ENCODE measurements around the gene PLA2G4E. TPM values are rescaled to one million over a fixed set of nuclear protein-coding genes. Genes with fewer than 3 reads are reported as not detected.

PLA2G4E gene
- total RNA-seq, 1 experiment from 2014 or later: not detected

DNA sequence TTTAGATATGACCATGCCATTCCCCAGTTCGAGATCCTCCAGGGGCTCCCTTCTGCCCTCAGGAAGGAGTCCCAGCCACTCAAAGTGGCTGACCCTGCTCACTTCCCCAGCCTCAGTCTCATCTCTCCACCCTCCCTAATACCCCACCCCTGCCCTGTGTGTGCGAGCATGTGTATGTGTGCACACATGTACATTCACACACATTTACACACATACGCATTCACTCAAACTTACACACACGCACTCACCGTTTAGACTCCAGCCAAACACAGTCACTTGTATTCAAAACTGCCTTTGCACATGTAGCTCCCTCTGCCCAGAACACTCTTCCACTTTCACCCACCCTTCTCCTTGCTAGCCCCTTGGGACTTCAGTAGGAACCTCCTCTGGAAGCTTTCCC is 11.4 kb downstream of the PLA2G4E start:
- H3K4me3 ChIP-seq (replicated peaks in 1 of 2; ENCODE audit: low read depth in 1 of 2, low read length in 2 of 2): no peak overlapping the region
- no peak overlapping the region for H2AFZ ChIP-seq (ENCODE audit: low read depth, low read length, poor library complexity, severe bottlenecking)
- no peaks in the 10 kb centered on the region for H3K36me3 ChIP-seq (ENCODE audit: control insufficient read depth in 1 of 2, insufficient read depth in 2 of 2, low read length in 2 of 2)
- ChIA-PET RAD21 (ENCODE audit: low non-redundant PET in 1 of 2, low total read pairs in 2 of 2, uncharacterized antibody in 2 of 2, unreplicated experiment in 2 of 2) (no interaction called here), POLR2A (no interaction called here), CTCF (no interaction called here)
- intact Hi-C loops (cut with micrococcal nuclease): no loop called here
- H3K9ac ChIP-seq (ENCODE audit: low read length): no peak overlapping the region
- no peaks in the 10 kb centered on the region for H3K9me2 ChIP-seq (ENCODE audit: insufficient read depth)
- H3K27me3 ChIP-seq (ENCODE audit: insufficient read depth, low read length): no peaks in the 10 kb centered on the region
- 0 out of 2 replicates have a peak overlapping the region, but pooled peaks have one; percentile 49 for H3K4me2 ChIP-seq (ENCODE audit: low read length)
- H4K20me1 ChIP-seq (ENCODE audit: insufficient read depth): no peaks in the 10 kb centered on the region
- ATAC-seq (no peak), DNase-seq (ENCODE audit: low read depth, low spot score) (no peak)
- TF ChIP-seq, protein P1, sequence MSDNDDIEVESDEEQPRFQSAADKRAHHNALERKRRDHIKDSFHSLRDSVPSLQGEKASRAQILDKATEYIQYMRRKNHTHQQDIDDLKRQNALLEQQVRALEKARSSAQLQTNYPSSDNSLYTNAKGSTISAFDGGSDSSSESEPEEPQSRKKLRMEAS (IDR thresholded peaks at IDR 0.05): no peak
- no peak for TF ChIP-seq ELF1 (IDR thresholded peaks at IDR 0.05; ENCODE audit: borderline replicate concordance, low read depth)
- TF ChIP-seq YY1 (IDR thresholded peaks at IDR 0.05; ENCODE audit: extremely low read depth, insufficient replicate concordance, low read depth, low read length): no peak
- TF ChIP-seq EZH2phosphoT487 (IDR thresholded peaks at IDR 0.05; ENCODE audit: borderline replicate concordance): no peak
- no peak for TF ChIP-seq SRF (IDR thresholded peaks at IDR 0.05; ENCODE audit: low read depth)
- no peak for TF ChIP-seq EGR1 (IDR thresholded peaks at IDR 0.05; ENCODE audit: low read depth)
- no peak for TF ChIP-seq RAD21 (IDR thresholded peaks at IDR 0.05; ENCODE audit: low read depth)
- TF ChIP-seq FOSL1 (IDR thresholded peaks at IDR 0.05; ENCODE audit: low read depth): no peak
- no peak for TF ChIP-seq SIN3A (IDR thresholded peaks at IDR 0.05; ENCODE audit: low read depth)
- no peak for TF ChIP-seq CBX3 (IDR thresholded peaks at IDR 0.05; ENCODE audit: low read depth)
- TF ChIP-seq, protein P2, sequence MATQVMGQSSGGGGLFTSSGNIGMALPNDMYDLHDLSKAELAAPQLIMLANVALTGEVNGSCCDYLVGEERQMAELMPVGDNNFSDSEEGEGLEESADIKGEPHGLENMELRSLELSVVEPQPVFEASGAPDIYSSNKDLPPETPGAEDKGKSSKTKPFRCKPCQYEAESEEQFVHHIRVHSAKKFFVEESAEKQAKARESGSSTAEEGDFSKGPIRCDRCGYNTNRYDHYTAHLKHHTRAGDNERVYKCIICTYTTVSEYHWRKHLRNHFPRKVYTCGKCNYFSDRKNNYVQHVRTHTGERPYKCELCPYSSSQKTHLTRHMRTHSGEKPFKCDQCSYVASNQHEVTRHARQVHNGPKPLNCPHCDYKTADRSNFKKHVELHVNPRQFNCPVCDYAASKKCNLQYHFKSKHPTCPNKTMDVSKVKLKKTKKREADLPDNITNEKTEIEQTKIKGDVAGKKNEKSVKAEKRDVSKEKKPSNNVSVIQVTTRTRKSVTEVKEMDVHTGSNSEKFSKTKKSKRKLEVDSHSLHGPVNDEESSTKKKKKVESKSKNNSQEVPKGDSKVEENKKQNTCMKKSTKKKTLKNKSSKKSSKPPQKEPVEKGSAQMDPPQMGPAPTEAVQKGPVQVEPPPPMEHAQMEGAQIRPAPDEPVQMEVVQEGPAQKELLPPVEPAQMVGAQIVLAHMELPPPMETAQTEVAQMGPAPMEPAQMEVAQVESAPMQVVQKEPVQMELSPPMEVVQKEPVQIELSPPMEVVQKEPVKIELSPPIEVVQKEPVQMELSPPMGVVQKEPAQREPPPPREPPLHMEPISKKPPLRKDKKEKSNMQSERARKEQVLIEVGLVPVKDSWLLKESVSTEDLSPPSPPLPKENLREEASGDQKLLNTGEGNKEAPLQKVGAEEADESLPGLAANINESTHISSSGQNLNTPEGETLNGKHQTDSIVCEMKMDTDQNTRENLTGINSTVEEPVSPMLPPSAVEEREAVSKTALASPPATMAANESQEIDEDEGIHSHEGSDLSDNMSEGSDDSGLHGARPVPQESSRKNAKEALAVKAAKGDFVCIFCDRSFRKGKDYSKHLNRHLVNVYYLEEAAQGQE (IDR thresholded peaks at IDR 0.05; ENCODE audit: low read depth): no peak
- TF ChIP-seq JUND (IDR thresholded peaks at IDR 0.05): no peak
- no peak for TF ChIP-seq ZNF274 (IDR thresholded peaks at IDR 0.05; ENCODE audit: low read depth, low read length)
- TF ChIP-seq ZFX (IDR thresholded peaks at IDR 0.05): no peak
- TF ChIP-seq ZBTB33 (IDR thresholded peaks at IDR 0.05; ENCODE audit: extremely low read depth, insufficient replicate concordance, low read length): no peak
- no peak for TF ChIP-seq SP1 (IDR thresholded peaks at IDR 0.05; ENCODE audit: low read depth)
- peaks cover 6 to 15% of the 10 kb centered on the region in 2 experiments for H3K4me1 ChIP-seq (ENCODE audit: control insufficient read depth in 1 of 2, insufficient read depth in 2 of 2, low read length in 2 of 2)
- no peak overlapping the region for H3K27ac ChIP-seq (ENCODE audit: low read depth, low read length)
- BruUV-seq (replicated peaks): no TSS peak
- no peaks in the 10 kb centered on the region for H3K79me2 ChIP-seq (ENCODE audit: insufficient read depth, low read length)
- no peaks in the 10 kb centered on the region for H3K9me3 ChIP-seq (ENCODE audit: control insufficient read depth in 1 of 2, insufficient read depth in 1 of 2, low read depth in 1 of 2, low read length in 2 of 2)

All from HCT116 (cell line).